ENCODE results near the gene CCNK.

The CCNK gene

DNA sequence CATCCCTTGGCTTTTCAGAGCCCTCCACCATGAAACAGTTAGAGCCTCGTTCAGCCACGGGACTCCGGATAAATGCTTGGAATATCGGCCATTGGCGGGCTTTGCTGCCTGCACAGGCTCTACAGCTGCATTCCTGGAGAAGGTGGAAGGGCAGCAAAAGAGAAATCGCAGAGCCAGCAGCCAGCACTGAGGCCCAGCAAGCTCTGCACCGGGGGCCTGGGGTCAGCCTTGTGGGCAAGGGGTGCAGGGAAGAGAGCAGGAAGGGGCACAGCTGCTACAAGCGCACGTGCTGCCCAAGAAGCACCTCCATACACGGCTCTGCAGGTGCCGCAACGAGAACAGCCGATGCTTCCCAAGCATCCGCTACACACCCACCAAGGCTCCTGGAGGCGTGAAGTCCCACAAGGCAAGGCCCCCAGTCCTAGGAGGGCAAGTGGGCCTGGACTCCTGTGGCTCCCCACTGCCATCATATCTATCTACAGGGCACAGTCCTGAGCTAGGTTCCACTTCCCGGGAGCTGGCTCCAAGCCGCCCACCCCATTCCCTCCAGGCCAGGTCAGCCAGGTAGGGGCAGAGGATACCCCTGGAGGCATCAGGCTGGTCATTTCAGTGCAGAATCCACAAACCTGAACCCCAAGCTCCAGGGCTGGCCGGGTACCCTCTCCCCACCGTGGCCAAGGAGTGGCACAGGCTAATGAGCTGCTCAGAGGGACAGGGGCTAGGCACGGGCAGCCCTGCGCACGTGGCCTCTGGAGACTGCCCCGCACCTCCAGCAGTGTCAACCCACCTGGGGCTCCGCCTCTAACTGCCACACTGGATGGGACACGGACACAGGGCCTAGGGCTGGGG lies 40.2 kb downstream of the CCNK start:
- DNase-seq = no peak

DNA sequence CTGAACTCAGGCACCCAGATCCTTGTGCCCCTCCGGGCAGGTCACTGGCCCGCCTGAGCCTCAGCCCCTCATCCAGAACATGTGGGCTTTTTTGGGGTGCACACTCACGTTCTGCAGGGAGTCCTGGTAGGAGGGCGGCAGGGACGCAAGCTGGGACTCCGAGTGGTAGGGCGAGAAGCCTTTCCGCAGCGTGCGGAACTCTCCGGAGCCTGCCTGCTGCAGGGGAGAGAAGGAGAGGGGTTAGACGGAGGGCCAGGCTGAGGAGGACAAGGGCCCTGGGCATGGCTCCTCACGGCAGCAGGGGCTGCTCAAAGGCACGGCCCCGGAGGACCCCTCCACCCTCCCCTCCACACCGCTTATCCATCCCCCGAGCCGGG lies 40.8 kb downstream of the CCNK start:
- DNase-seq = no peak

DNA sequence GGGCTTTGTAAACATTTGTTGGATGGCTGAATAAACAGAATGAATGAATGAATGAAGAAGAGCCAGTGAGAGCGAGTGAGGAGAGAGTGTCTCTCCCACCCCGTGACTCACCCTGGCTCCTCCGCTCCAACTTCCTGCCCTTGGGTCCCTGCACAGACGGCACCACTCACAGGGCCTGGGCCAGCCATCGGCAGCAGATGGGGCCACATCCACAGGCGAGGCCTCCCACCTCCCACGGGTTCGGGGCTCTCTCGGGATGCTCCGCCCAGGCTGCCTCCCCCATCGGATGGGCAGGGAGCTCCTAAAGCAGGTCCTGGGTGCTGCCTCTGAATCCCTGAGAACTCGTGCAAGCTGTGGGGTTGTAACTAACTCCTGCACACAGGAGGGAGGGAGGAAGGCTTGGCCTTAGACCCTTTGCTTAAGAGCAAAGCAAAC lies 41.3 kb downstream of the CCNK start:
- DNase-seq = no peak

DNA sequence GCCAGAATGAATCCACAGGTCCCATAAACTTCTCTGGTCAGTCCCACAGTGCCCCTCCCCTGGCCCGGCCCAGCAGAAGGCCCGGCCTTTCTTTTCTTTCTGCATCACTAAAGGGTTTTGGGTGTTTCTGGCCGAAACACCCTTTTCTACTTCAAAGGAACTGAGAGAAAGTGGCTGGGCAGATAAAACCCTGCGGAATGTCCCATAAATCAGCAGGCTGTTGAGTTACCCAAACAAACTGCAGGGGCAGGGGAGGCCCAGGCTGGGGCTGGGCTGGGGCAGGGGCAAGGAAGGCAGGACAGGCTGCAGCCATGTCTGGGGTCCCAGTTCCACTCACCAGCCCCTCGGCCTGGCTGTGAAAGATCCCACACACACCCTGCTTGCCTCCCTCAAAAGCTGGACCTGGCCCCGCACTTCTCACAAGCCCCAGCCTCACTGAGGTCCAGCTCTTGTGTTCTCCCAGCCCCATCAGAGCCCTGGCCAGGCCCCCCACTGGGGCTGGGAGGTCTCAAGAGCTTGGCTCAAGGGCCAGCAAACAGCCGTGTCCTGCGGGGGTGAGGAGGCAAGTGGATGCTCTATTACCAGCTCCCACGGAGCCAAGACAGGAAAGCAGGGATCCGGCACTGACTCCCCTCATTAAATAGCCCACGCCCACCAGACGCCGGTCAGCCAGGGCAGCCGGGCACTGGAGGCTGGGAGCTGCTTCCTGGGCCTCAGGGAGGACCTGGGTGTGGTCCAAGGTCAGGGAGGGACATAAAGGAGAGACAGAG lies 41.9 kb downstream of the CCNK start:
- DNase-seq = no peak

DNA sequence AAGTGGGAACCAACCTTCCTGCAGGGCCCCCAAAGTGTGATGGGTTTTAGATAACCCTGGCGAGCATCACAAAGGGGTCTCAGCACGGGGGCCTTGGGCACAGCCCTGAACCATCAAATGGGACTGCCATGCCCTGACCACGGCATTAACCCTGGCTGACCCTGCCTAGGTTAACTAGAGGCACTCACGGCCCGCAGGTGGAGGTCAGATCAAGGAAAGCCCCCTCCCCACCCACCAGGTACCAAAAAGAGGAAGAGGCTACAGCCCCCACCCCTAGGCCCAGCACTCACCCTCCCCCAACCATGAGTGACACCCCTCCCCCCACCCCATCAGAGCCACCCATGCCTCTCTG lies 42.5 kb downstream of the CCNK start:
- DNase-seq = no peak

DNA sequence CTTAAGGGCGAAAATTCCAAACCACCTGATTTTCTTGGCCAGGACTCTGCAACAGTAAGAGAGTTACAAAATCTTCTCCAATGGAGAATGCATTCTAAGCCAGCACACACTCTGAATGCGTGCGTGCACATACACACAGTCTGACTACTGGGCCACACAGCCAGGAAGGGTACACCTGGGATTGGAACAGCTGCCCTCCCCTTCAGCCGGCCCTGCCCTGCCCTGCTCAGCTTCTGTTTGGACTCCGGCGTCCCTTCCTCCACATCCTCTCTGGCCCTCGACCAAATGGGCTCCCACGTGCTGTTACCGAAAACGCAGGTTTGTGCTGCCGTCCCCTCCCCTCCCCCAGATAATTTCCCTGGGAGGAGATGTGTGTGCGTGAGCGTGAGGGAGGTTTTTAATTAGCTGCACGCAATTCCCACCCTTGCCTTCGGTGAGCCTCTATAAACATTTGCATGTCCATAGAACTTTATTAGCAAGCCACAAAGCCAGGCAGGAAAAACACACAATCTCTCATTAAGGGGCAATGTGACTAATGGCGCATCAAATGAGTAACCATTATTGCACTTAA lies 43.0 kb downstream of the CCNK start:
- no peak for DNase-seq

DNA sequence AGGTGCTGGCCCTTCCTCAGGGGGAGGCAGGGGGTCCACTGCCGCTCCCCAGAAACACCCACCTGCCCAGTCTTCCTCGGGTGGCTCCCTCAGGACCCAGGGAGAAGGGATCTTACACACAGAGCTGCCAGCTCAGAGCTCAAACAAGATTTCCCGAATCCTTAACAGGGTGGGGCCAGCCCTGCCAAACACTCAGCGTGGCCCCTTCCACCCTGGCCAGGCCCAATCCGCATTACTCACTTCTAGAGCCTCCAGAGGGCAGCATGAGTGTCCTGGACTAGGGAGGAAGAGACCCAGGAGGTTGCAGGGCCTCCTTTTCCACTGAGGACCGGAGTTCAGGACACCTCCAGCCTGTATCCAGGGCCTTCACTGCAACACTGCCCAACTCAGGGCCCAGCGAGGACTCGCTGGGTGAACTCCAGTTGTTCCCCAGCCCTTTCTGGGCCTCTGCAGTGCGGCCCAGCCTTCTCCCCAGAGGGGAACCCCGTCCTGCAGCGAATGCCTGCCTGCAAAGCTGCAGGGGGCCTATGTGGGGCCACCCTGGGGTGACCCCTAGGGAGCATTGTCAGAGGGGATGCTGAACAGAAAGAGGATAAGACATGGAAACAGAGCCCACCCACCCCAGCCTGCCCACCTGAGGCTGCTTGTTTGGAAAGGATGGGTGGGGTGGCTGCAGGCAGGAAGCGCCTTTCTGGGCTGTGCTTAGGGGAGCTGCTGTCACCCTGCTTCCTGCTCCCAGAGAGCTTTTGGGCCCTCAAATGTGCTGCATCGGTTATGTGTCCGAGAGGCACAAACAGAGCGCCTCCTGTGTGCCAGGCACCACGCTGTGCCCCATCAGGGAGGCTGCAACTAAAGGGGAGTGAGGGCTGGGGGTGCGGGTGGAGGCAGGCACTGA lies 43.8 kb downstream of the CCNK start:
- no peak for DNase-seq

DNA sequence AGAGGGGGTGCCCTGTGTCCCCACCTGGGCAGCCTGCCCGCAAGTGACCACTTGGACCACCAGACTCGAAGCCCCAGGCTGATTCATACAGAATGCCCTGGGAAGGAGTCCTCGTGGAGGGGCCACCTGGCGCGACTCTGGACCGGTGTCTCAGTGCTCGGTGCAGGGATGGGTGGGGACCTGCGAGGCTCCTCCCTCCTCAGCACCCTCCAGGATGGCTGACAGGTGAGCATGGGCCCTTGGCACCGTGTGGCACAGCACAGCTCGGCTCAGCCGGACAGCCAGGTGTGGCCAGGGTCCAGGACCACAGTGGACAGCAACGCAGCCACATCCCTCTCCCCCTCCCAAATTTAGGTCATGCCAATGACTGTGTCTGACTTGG lies 44.5 kb downstream of the CCNK start:
- DNase-seq = no peak

DNA sequence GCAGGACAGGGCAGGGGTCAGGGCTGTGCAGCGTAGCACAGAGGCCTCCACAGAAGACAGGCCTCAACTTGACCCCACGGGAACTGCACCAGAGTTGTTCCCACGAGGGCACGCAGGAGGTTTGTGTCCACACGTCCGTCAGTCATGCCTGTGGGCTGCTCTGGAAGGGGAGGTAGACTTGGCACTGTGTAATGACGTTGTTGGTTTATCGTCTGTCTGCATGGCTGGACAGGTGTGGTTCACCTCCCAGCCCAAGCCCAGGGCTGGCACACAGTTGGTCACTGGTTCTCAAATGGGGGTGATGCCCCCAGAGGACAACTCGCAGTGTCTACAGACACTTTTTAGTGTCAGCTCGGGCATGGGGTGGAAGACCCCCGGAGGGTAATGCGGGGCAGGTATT lies 45.8 kb downstream of the CCNK start:
- no peak for DNase-seq

DNA sequence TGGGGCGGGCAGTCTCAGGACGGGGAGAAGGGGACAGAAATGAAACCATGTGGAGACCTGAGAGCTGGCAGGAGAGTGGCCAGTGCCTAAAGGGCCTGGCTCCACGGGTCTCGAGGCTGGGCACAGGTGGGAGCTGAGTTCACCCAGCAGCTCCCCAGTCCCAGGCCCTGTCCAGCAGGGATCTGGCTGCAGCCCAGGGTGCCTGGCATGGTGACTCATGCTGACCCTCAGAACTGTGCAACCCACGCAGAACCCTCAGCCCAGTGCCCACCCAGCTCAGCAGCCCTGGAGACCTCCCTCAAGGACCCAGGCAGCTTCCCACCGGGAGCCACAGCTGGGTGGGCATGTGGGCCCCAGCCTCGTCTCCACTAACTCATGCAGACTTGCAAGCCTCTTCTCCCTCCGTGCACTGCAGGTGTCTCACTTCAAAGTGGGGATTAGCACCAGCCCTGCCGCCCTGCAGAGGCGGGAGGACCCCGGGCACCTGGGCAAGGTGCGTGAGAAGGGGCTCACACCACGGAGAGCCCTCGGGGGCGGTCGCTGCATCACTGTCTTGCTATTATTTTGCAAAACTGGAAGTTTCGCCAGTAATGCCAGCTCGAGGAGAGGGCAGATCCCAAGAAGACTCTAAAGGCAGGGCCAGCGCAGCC lies 46.3 kb downstream of the CCNK start:
- no peak for DNase-seq

DNA sequence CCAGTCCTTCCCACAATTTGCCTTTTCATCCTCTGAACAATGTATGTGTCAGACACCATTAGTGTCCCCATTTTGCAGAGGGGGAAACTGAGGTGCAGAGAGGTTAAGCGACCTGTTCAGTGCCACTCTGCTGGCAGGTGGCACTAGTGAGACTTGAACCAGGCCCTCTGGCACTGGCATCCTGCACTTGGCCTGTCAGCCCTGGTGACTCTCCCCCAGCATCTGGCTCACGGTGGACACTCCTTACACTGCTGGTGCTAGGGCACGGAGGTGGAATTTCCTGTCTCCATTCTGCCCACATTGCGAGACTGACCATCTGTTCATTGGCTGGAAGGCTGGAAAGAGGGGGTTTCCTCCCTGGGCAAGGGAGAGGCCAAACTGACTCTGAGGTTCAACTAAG lies 48.7 kb downstream of the CCNK start:
- DNase-seq = no peak

DNA sequence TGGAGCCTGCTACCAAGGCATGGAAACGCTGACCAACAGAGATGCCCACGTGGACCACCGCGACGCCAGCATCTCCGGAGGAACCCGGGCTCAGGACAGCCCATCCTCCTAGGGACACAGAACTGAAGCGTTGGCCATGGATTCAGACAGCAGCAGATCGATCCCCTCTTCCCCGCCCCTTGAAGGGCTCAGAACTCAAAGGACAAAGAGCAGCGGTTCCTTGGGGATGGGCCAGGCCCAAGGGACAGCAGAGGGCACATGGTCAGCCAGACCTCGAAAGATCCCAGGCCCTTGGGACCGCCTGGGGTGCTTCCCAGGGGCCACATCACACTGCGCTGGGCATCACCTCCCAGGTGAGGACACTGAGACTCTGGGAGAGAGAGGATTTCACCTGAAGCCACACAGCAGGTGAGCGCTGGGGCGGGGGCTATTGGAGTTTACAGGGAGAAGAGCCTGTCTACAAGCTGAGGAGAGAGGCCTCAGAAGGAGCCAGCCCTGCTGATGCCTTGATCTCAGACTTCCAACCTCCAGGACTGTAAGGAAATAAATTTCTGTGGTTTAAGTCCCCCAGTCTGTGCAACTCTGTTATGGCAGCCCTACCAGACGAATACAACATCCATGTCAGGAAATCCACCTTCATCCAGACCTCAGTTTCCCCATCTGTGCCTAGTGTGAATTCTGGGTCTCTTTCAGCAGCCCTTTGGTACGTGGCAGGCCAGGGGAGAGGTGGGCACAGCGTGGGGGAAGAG lies 49.4 kb downstream of the CCNK start:
- DNase-seq = no peak

DNA sequence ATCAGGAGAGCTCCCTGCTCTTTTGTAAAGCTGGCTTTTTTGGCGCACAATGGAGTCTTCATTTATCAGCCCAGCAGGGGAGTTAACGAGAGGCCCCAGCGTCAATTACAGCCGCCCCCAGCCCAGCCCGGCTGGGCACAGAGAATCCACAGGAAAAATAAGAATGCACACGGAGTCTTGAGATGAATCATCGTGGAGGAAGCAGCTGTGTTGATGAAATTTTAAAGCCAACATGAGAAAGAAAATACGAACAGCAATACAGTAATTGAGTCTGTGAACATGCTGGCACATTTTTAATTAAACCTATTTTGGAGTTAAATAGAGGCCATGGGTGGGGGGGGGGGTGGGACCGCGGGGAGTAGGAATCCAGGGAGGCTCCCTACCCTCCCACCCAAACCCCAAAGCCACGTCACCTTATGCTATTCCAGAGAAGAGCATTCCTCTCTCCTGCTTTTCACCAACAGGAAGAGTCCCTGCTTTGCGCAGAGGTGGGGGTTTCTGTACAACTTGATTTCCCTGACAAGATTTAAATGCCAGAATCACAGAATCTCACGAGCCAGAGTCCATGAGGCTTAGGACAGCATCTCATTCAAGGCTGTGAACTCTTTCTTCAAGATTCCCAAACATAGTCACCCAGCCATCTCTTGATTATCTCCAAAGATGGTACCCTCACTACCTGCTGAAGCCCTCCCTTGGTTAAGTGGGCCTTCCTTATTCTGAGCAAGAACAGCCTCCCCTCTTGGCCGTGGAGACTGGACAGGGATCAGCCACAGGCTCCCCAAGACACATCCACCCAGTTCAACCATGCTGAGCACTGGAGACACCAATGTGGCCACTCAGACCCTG lies 50.3 kb downstream of the CCNK start:
- no peak for DNase-seq

DNA sequence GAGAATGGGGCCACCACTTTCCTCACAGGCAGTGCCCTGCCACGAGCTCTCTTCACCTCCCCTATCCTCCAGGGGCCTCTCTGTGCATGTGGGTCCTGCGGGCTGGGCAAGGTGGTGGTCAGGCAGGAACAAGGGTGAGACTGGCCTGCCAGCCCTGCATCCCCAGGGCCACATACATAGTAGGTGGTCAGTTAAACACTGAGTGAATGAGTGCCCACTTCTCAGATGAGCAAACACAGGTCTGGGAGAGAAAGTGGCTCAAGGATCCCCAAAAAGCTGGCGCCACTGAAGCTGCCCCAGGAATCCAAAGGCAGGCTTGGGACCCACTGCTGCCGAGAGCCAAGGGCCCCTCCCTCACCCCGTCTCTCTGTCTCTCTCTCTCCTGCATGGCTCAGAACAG lies 51.1 kb downstream of the CCNK start:
- DNase-seq = no peak

DNA sequence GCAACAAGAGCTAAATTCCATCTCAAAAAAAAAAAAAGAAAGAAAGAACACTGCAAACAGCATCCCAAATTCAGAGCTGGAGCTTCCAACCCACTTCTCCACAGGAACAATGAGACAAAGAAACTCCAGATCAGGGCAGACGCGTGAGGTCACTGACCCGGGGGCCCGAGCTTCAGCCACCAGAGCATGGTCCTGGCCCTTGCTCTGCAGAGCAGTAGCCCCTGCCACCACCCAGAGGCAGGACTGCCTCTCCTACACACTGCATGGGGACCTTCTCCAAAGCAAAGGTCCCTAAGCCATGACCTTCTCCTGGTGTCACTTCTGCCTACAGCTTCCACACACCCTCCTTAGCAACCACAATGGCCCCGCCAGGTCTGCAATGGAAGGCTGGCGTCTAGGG lies 53.1 kb downstream of the CCNK start:
- no peak for DNase-seq

DNA sequence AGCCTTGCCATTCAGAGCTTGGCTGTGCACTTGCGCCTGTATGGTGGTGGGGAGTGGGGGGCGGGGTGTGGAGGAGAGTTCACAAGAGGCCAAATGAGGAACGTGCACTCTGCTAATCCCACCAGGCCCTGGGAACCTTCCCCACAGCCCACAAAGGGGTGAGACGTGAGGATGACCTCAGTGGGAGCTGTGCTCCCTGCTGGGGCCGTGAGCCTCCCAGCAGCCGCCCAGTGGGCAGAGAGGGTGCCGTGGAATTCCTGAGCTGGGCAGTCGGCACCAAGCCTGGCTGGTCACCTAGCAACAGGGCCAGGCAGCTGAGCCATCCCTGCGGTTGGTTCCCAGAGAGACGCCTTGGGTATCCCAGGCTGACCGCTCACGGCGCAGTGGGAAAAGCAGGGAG lies 53.7 kb downstream of the CCNK start:
- DNase-seq = no peak

DNA sequence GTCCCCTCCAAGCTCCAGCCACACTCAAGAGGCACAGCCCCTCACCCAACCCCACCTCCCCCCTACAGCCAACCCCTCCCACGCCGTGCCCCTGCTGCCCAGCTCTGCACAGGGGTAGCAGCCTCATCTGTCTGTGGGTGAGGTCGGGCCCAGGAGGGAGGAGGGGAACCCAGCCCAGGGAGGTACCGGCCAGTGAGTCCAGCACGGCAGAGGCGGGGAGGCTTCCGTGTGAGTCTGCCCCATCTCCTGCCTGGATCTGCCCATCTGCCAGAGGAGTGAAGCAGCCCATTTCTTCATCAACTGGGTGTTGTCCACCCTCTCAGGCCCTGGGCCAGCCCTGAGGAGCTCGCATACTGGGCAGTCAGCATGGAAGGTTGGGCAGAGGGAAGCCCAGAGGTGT lies 54.2 kb downstream of the CCNK start:
- DNase-seq = no peak

DNA sequence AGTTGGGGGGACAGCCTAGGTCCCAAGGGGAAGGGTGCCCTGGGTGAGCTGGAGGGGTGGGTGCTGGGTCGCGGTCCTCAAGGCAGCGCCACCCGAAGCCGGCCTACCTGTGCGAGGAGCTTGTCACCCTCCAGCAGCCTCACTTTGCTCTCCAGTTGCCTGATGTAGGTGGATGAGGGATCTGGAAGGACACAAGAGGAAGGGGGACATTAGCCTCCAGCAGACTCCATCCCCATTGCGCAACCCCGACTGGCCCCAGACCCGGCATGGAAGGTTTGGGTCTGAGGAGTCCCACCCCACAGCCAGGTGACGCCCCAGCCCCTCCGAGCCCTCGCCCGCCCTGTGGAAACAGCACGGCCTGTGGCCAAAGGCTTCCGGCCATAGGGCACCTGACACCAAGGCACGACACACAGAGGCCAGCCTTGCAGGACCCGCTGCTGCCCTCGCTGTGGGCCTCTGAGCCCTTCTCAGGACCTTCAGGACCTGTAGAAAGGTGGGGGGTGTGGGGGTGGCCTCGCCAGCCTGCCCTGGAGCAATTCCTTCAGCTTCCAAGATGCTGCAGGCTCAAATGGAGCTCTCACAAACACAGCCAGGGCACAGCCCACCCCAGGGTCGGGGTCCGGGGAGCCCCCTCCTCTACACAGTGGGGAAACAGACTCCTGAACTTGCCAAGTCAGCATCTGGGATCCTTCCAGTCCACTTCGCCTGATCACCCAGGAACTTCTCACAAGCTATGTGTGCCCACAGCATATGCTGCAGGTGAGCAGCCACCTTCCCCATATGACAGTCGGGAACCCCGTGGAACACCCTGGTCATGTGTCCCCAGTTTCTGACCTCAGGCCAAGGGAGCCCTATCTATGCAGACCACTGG lies 54.9 kb downstream of the CCNK start:
- no peak for DNase-seq

DNA sequence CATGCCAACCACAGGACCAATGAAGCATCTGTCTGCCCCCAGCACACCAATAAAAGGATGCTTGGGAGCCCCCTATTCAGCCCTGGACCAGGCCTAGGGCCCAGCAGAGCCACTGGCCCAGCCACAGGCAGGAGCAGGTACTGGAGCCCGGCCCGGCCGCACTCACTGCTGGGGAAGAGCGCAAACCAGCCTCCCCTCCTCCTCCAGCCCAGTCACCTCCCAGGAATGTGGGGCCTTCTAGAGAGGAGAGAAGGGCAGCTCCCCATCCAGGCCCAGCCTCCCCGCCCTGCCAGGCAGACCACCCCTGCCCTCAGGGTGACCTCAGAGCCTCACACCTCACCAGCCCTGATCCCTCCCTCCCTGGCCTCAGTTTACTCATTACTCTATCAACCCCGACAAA lies 56.2 kb downstream of the CCNK start:
- DNase-seq = no peak

DNA sequence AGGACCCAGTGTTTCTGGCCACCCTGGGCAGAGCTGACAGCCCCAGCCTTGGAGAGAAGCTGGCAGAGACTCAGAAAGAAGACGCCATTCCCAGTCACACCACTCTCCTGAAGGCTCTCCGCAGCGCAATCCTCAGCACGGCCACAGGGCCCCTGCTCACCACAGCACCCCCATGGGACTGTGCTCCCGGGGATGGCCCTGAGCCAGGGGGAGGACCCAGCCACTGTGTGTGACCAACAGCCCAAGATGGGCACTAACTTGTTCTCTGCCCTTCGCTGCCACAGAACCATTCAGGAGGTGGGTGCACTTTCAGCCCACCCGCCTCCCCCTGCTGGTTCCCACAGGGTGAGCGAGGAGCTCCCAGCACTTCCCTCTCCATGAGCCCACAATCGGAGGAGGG lies 57.1 kb downstream of the CCNK start:
- DNase-seq = no peak

Measured in stimulated activated CD4-positive, alpha-beta T cell treated with anti-CD3 and anti-CD28 coated beads, Interleukin-2, amount 100 ng/mL, for 48 hours (primary cell).